ENCODE measurements around the gene EFS. TPM values are rescaled to one million over a fixed set of nuclear protein-coding genes. Genes with fewer than 3 reads are reported as not detected.
"Not testable (repeated sequence)": the region's sequence is repeated elsewhere in the genome, so short reads cannot be mapped to it uniquely, and the experiment has no call there.

The EFS gene
- not detected for total RNA-seq

DNA sequence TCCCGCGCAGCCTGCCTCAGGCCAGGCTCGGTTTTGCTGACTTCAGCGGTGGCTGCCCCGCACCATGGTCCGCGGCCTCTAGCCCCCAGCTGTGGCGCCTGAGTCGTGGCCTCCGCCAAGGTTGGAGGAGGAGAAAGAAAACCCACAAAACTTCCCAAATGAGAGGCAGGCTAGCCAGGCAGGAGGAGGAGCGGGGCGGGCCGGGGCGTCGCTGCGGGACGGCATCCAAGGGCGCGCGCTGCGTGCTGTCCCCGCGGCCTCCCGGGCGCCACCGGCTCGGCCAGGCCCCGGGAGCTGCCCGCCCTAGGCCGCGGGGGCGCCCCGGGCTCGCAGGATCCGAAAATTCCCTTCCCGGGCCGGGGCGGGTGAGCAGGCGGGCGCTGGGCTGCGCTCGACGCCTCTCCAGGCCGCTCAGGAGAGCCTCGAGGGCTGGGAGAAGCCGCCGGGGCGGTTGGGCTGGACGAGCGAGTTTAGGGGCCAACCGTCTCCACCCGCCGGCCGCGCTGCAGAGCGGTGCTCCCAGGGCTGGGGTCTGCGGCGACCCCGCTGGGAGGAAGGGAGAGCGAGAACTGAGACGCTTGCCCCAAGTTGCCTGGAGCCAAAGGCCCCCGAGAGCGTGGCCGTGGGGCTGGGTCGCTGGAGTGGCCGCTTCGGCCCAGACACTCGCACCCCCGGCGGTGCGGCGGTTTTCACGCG lies at the start of gene EFS:
Gene EFS (minus strand): TSS at position 137 of the 696 bp plus-strand sequence. CDS start 147 bp downstream, outside the sequence.
- ChIA-PET CTCF (no interaction called here), POLR2A (no interaction called here)

DNA sequence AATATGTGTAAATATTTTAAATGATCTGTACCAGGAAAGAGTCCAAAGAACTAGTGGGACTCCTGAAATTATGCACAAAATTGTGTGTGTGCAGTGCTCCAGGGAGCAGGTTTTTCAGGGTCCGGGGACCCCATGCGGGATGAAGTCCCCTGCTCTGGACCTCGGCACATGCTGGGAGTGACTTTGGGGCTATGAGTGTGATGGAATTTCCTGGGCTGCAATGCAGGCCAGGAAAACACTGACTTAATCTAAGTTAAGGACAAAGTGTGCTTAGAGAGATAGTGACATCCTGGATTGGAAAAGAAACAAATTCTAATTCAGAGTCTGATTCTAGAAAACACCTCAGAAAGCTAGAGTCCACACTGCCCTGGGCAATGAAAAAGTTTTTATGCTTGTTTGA lies 49.3 kb upstream of the EFS start:
- CTCF ChIA-PET, result no interaction called here
- POLR2A ChIA-PET, result no interaction called here

DNA sequence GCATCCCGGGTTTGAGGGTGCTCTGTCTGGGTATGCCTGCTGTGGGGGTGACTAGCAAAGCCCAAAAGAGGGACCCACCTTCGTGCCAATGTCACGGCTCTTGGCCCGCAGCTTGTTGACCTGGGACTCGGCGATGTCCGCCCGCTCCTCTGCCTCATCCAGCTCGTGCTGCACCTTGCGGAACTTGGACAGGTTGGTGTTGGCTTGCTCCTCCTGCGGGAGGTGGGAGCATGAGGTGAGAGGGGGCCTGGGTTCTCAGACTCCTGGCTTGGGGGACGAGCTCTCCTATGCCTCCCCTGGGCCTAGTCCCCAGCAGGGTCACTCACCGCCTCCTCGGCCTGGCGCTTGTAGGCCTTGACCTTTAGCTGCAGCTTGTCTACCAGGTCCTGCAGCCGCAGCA lies 48.7 kb upstream of the EFS start:
- ChIA-PET CTCF (no interaction called here), POLR2A (interaction anchor here (0.7 kb wide), 1 partner anchor 48 kb away, joined by 6 read pairs; no protein-coding TSS in a partner anchor)

- CTCF ChIA-PET, result no interaction called here
- POLR2A ChIA-PET, result no interaction called here
Observed at GRCh38 chr14:23411563-23412525, 46.9 kb upstream of the EFS start.

DNA sequence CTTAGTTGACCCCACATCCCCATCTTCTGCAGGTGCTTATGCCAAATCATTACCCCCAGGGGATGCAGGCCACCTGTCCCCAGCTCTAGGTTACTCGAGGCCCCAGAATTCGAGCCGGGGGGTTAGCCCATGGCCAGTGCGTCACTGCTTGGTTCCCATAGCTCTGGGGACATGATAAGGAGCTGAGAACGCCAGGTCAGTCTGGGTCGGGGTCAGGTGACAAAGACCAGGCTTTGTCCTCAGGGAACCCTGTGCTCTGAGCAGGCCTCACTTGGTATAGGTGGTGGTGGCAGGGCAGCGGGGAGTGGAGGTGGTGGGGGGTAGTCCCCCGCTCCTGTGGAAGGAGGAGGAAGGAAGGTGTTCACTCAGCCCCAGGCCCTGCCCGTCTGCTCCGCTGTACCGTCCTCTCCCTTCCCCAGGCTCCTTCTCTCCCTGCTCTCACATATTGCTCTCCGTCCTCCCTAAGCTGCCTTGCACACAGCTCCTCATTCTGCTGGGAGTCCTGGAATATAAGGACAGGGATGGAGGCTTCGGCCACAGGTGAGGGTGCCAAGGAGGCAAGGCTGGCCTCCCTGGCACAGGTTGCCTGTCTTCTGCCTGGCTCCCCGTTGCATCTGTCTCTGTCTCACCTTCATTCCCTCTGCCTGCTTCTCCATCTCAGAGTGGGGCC lies 45.1 kb upstream of the EFS start:
- ChIA-PET POLR2A (no interaction called here), CTCF (no interaction called here)

GRCh38 chr14:23409475-23409874 lies 44.5 kb upstream of the EFS start:
- ChIA-PET POLR2A (no interaction called here), CTCF (no interaction called here)

- ChIA-PET CTCF (no interaction called here), POLR2A (no interaction called here)
Observed at GRCh38 chr14:23408307-23408630, 43.3 kb upstream of the EFS start.

DNA sequence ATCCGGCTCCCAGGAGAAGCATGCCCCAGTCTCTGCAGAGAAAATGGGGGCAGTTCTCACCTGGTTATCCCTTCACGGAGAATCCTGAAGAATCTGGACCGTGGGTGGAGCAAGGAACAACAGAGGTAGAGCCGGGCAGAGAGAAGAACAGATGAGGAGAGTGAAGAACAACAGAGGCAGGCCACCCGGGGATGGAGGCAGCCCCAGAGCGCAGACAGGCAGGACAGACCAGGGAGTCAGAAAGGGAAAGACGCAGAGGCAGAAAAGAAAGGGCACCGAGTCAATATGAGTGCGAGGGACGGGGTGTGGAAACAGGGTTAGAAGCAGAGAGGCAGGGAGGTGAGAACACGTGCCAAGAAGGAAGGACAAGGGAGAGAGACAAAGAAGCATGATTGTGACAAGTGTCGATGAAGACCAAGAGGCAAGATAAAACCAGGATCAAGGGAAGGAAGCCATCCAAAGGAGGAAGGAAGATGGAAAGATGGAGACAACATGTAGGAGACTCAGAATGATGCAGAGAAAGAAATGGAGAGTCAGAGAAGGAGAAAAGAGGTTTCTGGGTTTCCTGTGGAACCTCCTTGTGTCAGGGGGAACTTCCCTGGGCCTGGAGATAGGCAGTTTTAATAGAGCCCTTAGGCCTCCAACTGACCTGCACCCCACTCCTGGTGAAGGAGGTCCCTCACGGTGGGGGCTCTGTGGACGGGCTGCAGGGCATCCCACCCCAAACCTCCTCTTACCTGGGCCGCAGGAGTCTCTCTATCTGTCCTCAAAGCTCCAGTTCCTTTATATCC lies 42.7 kb upstream of the EFS start, which contains the start of gene MYH6:
Gene MYH6 (minus strand): TSS at position 758 of the 791 bp plus-strand sequence. CDS start 1,050 bp downstream, outside the sequence.
- ChIA-PET POLR2A (no interaction called here), CTCF (no interaction called here)

GRCh38 chr14:23406725-23407355 lies 41.9 kb upstream of the EFS start:
- ChIA-PET POLR2A (no interaction called here), CTCF (no interaction called here)

DNA sequence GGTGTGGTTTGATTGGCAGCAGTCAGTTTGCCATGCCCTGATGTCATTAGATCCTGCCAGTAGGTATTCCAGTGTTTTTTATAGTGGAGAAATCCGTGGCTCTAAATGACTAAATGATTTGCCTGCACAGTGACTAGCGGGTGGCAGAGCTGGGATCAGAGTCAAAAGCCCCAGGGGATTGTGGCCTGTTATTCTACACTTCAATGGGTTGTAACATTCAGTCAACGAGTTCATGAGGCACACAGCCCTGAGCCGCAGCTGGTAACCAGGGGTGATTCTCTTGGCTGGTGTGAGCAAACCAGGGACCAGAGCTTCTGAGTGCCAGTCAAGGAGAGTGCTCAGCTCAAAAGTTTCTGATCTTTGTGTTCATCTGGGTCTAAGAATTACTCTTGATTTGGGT lies 41.3 kb upstream of the EFS start:
- POLR2A ChIA-PET, result no interaction called here
- CTCF ChIA-PET, result interaction anchor here (0.7 kb wide), 1 partner anchor 26 kb away, joined by 3 read pairs; no protein-coding TSS in a partner anchor

DNA sequence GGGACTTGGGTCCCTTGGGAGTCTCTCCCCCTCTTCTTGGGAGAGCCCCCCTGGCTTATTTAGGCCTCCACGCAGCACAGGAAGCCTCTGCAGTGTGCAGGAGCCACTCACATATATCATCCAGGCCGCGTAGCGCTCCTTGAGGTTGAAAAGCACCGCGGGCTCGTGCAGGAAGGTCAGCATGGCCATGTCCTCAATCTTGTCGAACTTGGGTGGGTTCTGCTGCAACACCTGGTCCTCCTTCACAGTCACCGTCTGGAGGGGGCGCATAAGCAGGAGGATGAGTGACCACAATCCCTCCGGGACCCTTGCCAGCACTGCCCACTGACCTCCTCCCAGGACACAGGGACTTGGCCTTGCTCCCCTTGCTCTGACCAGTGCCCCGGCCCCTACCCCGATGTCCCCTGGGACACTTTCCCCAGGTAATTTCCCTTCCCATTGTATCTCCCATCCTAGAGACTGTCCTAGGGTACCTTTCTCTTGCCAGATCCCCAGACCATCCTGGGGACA lies 40.6 kb upstream of the EFS start:
- CTCF ChIA-PET, result interaction anchor here (0.7 kb wide), 1 partner anchor 26 kb away, joined by 3 read pairs; no protein-coding TSS in a partner anchor
- POLR2A ChIA-PET, result no interaction called here

DNA sequence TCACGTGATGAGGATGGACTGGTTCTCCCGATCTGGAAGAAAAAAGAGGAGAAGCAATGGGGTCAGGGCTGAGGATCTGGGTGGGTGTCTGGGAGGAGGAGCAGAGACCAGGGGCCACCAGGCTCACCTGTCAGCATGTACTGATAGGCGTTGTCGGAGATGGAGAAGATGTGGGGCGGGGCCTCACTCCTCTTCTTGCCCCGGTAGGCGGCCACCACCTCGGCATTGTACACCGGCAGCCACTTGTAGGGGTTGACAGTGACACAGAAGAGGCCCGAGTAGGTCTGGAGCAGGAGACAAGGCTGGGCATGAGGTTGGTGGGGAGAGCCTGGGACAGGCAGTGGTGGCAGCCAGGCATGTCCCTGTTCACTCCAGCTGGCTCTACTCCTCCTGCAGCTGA lies 40.1 kb upstream of the EFS start:
- POLR2A ChIA-PET, result no interaction called here

DNA sequence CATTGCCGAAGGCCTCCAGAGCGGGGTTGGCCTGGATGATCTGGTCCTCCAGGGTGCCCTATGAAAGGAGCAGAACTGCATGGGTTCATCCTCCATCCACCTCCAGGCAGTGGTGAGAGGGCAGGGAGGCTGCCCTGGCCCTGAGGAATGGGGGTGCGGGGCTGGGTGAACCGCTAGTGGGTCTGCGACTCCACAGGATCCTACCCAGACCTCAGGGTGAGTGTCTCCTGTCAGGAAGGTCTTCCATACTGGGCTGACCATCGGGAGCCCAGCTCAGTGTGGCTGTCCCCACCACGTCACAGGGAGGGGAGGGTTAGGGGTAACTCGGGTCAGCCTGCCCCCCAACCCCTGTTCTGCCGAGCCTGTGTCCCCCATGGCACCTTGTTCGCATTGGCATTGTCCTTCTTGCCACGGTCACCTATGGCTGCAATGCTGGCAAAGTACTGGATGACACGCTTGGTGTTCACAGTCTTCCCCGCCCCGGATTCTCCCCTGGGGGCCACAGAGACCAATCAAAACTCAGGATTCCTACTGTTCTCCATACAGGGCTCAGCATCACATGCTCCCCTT lies 39.4 kb upstream of the EFS start:
- POLR2A ChIA-PET, result no interaction called here

More for the DNA sequence above, 40.1 kb upstream of the EFS start:
- CTCF ChIA-PET, result no interaction called here

DNA sequence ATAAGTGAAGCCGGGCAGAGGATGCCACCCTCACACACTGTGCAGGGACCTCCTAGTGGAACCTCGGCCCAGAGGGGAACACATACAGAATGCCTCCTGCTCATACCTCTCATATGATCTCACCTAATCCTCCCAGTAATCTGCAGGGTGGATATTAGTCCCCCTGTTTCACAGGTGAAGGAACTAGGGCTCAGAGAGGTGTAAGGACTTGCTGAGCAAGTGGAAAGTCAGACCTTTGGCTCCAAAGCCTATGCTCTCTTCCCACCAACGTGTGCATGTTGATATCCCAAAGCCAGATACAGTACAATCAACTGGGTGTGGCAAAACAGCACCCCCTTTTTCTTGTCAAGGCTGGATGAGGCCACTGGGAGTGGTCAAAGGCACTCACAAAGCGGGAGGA lies 38.9 kb upstream of the EFS start:
- POLR2A ChIA-PET, result no interaction called here
- CTCF ChIA-PET, result no interaction called here

More for the DNA sequence above, 39.4 kb upstream of the EFS start:
- CTCF ChIA-PET, result no interaction called here

DNA sequence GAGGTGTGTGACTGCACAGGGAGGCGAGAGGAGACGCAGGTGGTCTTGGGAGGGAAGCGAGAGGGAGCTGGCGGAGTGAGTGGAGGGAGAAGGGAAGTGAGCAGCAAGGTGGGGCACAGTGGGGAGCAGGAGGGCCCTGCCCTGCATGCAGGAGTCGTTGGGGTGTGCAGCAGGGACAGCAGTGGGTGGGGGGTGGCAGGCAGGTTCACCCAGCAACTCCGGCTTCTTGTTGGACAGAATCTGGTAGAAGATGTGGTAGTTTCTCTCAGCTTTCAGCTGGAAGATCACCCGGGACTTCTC lies 38.1 kb upstream of the EFS start:
- ChIA-PET CTCF (no interaction called here), POLR2A (no interaction called here)

DNA sequence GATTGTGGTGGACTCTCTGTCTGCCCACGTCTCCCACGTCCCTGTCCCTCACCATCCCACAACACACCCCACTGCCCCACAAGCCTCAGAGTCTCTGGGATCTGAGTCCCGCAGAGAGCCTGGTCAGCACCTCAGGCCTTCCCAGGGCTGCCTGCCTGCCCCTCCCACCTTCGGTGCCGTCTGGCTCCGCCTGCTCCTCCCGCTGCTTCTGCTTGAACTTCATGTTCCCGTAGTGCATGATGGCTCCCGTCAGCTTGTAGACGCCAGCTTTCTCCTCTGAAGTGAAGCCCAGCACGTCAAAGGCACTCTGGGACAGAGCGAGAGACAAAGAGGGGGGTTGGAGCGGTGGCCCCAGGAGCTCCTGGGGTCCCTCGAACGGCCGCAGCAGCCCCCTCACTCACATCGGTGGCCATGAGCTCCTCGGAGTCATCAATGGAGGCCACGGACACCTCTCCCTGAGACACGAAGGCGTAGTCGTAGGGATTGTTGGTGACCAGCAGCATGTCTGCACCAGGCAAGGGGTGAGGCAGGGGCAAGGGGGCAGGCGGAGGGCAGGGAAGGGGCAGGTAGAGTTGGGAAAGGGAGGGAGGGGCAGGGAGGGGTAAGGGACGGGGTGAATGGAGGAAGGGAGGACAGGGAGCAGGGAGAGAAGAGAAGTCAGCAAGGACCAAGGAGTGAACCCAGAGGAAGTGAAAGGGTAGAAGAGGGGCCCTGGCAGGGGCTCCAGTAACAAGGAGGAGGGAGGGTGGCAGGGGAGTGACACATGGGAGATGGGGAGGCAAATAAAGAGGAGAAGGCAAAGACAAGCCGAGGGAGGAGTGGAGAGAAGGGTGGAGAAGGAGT lies 37.5 kb upstream of the EFS start:
- POLR2A ChIA-PET, result no interaction called here
- CTCF ChIA-PET, result no interaction called here

GRCh38 chr14:23401291-23401690 lies 36.3 kb upstream of the EFS start:
- ChIA-PET CTCF (no interaction called here), POLR2A (no interaction called here)

DNA sequence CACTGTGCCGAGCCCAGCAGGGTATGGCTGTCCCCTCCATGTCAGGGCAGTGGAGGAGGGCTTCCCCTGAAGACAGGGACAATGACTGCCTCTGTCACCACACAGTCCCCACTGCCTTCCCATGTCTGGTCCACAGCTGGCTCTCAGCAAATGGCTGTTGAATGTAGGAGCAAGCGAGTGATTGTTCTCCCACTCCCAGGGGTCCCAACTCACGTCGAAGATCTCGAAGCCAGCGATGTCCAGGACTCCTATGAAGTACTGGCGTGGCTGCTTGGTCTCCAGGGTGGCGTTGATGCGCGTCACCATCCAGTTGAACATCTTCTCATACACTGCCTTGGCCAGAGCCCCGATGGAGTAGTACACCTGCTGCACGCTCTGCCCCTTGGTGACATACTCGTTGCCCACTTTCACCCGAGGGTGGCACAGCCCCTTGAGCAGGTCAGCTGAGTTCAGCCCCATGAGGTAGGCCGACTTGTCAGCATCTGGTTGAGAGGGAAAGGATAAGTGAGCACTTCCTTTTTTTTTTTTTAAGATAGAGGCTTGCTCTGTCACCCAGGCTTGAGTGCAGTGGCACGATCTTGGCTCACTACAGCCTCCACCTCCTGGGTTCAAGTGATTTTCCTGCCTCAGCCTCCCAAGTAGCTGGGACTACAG lies 35.7 kb upstream of the EFS start:
- CTCF ChIA-PET, POLR2A ChIA-PET: not testable (repeated sequence)
